Loucy (cell line): ENCODE measurements around the gene BLNK.

Source experiments
- EZH2phosphoT487 ChIP-seq: fragments of 200-600 bp; IDR thresholded peaks from 2 replicates; pipeline ENCODE4 v1.6.1; 2018; ENCODE audit warnings: antibody characterized with exemption, mild to moderate bottlenecking, moderate library complexity, borderline replicate concordance
- TF ChIP-seq, protein P1 (sequence below): fragments of 200-600 bp; sonication (generic); conservative IDR thresholded peaks from 2 replicates; pipeline ENCODE4 v1.5.1; 2014; ENCODE audit warnings: mild to moderate bottlenecking, antibody characterized with exemption, low read length

GRCh38 chr10:96222441-96222840, 48.9 kb downstream of the BLNK start:
- TF ChIP-seq, protein P1, sequence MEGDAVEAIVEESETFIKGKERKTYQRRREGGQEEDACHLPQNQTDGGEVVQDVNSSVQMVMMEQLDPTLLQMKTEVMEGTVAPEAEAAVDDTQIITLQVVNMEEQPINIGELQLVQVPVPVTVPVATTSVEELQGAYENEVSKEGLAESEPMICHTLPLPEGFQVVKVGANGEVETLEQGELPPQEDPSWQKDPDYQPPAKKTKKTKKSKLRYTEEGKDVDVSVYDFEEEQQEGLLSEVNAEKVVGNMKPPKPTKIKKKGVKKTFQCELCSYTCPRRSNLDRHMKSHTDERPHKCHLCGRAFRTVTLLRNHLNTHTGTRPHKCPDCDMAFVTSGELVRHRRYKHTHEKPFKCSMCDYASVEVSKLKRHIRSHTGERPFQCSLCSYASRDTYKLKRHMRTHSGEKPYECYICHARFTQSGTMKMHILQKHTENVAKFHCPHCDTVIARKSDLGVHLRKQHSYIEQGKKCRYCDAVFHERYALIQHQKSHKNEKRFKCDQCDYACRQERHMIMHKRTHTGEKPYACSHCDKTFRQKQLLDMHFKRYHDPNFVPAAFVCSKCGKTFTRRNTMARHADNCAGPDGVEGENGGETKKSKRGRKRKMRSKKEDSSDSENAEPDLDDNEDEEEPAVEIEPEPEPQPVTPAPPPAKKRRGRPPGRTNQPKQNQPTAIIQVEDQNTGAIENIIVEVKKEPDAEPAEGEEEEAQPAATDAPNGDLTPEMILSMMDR: no peak
- no peak for TF ChIP-seq EZH2phosphoT487
